22Rv1 (cell line): ENCODE results near the gene CYSTM1.

ENCODE experiments used
- H3K27ac ChIP-seq: fragments of 450-650 bp; 2 replicates; pipeline ENCODE4 v1.5.1; 2017
- ZFX ChIP-seq: fragments of 450-650 bp; IDR thresholded peaks from 2 replicates; pipeline ENCODE4 v1.6.1; 2017; ENCODE audit warnings: antibody characterized with exemption, borderline replicate concordance
- TF ChIP-seq, protein P1 (sequence below): fragments of 450-650 bp; IDR thresholded peaks from 2 replicates; pipeline ENCODE4 v1.5.1; 2017; ENCODE audit warnings: mild to moderate bottlenecking

Gene CYSTM1

DNA sequence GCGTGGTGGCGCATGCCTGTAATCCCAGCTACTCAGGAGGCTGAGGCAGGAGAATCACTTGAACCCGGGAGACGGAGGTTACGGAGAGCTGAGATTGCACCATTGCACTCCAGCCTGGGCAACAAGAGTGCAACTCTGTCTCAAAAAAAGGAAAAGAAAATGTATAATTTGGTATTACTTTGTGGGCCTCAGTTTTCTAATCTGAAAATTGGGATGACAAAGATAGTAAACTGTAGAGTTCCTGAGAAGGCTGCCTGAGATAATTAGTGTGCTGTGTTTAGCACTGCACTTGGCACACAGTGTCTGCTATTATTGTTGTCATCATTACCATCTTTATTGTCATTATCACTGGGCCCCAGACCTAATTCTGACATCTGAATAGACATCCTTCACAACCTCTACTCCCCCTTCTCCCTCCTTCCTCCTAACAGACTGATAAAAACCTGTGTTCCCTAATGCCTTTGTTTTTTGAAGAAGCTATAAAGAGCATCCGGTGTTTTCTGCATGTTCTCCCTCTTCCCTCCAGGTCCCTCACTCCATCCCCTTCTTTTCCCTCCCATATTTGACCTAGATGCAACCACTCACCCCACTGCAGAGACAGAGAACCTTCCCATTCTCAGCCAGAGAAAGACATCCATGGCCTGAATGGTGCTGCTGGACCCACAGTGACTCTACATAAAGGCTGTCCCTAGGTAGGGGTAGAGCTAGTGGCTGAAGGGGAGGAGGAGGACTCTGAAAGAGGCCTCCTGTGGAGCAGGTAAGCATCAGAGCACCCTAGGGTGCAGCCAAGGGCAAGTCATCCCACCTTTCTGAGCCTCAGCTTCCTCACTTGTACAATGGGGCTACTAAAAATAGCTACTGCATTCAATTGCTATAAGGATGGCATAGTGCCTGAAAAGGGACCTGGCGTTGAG is 15.7 kb upstream of the CYSTM1 start:
- H3K27ac ChIP-seq, result no peak overlapping the region
- TF ChIP-seq ZFX, result no peak
- TF ChIP-seq, protein P1, sequence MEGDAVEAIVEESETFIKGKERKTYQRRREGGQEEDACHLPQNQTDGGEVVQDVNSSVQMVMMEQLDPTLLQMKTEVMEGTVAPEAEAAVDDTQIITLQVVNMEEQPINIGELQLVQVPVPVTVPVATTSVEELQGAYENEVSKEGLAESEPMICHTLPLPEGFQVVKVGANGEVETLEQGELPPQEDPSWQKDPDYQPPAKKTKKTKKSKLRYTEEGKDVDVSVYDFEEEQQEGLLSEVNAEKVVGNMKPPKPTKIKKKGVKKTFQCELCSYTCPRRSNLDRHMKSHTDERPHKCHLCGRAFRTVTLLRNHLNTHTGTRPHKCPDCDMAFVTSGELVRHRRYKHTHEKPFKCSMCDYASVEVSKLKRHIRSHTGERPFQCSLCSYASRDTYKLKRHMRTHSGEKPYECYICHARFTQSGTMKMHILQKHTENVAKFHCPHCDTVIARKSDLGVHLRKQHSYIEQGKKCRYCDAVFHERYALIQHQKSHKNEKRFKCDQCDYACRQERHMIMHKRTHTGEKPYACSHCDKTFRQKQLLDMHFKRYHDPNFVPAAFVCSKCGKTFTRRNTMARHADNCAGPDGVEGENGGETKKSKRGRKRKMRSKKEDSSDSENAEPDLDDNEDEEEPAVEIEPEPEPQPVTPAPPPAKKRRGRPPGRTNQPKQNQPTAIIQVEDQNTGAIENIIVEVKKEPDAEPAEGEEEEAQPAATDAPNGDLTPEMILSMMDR, result no peak

DNA sequence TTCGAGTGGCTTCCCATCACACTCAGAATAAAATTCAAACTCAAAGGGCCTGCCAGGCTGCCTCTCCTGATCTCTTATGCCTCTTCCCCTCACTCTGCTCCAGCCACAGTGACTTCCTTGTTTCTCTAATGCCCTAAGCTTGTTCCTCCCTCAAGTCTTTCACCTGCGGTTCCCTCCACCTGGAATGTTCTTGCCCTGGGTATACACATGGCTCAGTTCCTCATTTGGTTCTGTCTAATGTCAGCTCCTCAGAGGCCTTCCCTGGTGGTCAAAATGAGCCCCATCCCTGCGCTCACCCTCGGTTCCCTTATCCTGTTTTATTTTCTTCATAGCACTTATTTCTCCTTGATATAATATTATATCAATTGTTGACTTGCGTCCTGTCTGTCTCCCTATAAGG is 12.7 kb upstream of the CYSTM1 start:
- no peak for TF ChIP-seq ZFX
- TF ChIP-seq, protein P1, result no peak
- H3K27ac ChIP-seq, result no peak overlapping the region

DNA sequence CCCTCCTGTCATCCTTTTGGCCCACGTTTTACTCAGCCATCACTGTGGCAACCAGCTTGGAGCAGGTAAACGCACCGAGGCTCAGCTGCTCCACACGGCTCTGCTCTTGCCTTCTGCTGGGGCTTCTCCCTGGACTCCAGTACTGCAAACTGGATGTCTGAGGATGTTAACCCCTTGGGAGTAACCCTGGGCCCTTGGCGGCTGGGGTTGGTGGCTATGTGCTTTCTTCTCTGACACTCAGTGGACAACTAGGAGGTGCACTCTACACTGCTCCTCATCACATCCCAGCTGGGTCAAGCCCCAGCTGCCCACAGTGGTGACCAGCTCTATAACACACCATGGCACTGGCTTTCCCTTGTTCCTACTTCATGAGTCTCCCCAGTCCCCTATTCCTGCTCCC is 12.2 kb upstream of the CYSTM1 start:
- no peak overlapping the region for H3K27ac ChIP-seq
- TF ChIP-seq, protein P1, result no peak
- TF ChIP-seq ZFX, result no peak

DNA sequence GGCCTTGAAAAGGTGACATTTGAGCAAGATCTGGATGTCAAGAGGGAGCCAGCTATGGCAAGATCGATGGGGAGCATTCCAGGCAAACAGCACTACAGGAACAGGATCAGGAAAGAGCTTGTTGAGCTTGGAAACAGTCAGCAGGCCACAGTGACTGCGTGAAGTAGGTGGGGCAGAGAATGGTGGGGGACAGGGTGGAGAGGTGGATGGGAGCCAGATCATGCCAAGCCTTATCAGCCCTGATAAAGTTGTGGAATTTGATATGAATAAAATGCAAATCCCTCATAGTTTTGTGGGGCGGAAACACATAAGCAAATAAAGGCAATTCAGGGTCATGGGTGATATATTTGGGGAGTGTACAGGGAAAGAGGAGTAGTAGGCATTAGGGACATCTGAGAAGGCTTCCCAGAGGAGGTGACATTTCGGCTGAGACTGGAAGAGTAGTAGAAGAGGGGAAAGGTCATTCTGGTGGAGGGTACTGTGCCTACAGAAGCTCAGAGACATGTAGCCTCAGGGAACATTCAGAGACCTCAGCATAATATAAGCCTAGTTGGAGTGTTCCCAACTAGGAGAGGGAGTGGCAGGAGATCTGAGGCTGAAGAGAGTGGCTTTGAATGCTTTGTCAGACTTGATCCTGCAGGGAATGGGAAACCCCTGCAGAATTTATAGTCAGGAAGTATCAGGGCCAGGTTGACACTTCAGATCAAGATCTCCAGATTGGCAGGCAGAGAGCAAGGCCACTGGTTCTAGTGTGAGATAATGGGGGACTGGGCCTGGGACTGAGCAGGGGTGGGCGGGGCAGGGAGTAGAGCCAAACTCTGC is 9.7 kb upstream of the CYSTM1 start:
- H3K27ac ChIP-seq, result no peak overlapping the region
- TF ChIP-seq, protein P1, result no peak

GRCh38 chr5:140165923-140166270 is 9.1 kb upstream of the CYSTM1 start:
- H3K27ac ChIP-seq, result no peak overlapping the region
- no peak for TF ChIP-seq ZFX
- TF ChIP-seq, protein P1, result no peak

- TF ChIP-seq, protein P1, result no peak
- TF ChIP-seq ZFX, result no peak
- no peak overlapping the region for H3K27ac ChIP-seq
These were observed 8.1 kb upstream of the CYSTM1 start for GRCh38 chr5:140166911-140167310.

DNA sequence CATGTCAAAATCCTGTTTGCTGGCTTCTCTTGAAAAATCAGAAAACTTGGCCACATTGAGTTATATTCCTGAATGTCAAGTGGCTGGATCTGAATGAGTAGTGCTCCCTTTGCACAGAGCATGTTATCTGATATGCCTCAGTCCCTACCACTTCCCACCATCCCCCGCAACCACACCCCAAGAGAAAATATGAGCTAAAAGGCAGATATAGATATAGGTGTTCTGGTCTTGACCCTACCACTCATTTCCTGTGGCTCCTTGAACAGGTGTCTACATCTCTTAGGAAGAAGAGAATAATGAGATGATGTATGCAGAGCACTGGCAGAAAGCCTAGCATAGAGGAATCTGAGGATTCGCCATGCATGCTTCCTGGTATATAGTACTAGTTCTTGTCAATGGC is 6.6 kb upstream of the CYSTM1 start:
- no peak overlapping the region for H3K27ac ChIP-seq
- TF ChIP-seq, protein P1, result no peak
- no peak for TF ChIP-seq ZFX
